Fibroblast of the aortic adventitia (primary cell): ENCODE results near the gene VMAC. TPM values are rescaled to one million over a fixed set of nuclear protein-coding genes. Genes with fewer than 3 reads are reported as not detected.

Experiments
- DNase-seq: peaks from one replicate; pipeline ENCODE4 v3.0.0-alpha.2; 2010; ENCODE audit warnings: low read depth
- H3K4me3 ChIP-seq: 2 replicates; pipeline ENCODE4 v1.5.1; 2011; ENCODE audit warnings: low read depth, mild to moderate bottlenecking, control low read depth, low read length, moderate library complexity
- CTCF ChIP-seq: IDR thresholded peaks from 2 replicates; pipeline ENCODE4 v1.5.1; 2011; ENCODE audit warnings: mild to moderate bottlenecking, low read length, control low read depth, inconsistent platforms; ENCODE audit not compliant: insufficient read depth
- total RNA-seq: library from RNA; depleted of rRNA; stranded (reverse); fragments of >200 nt; gene quantifications from 2 replicates; pipeline ENCODE4 v1.2.3, GENCODE V29; 2012; ENCODE audit warnings: low replicate concordance

The VMAC gene
- total RNA-seq, 1 donor: 5.6 TPM

DNA sequence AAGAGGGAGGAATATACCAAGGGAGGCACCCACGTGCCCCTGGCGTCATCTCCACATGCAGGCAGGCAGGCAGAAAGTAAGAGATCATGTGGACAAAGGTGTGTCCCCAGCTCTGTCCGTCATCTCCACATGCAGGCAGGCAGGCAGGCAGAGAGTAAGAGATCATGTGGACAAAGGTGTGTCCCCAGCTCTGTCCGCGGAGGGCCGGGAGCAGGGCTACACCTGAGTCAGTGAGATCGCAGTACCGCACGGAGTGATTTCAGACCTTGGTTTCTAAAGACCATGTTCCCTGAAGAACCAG, 31.6 kb downstream of the VMAC start:
- H3K4me3 ChIP-seq: no peak overlapping the region
- no peak for DNase-seq
- TF ChIP-seq CTCF: no peak

GRCh38 chr19:5937550-5937949, 32.9 kb downstream of the VMAC start:
- H3K4me3 ChIP-seq: no peak overlapping the region
- DNase-seq: no peak
- no peak for TF ChIP-seq CTCF

DNA sequence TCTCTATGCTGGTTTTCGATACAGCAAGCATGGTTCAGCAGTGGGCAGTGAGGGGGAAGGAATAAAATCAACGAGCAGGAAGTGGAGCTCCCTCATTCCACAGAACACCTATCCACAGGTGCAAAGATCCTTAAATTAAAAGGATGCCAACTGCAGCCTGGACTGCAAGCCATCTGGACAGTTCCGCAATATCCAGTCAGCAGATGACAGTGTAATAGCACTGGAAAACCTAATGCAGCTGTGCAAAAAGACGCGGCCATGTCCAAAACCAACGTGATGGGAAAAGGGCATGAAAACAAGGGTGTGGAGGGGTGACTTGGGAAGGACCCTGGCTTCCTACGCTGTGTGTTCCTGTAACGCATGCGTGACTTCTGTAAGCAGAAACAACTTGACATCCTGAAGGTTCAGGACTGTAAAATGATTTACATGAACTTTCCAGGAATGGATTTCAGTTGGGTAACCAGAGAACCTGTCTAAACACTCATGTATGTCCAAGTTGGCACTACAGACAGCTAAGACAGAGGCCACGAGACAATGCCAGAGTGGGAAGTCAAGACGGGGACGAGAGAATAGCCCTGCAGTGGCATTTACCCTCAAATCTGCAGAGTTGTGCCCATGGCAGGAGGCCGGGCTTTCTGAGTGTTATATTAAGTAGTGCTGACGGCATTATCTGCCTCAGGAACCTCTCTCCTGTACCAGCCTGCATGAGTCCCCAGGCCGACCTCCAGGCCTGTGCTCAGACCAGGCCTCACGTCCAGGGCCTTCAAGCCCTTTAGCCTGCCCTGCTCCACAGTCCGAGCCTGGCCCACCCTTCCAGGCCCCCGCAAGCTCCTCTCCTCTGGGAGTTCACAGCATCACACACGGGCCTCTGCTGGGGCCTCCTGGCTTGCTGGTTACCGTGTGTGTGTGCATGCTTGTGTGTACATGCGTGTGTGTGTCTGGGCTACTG, 35.9 kb downstream of the VMAC start:
- DNase-seq: no peak
- H3K4me3 ChIP-seq: no peak overlapping the region
- no peak for TF ChIP-seq CTCF

DNA sequence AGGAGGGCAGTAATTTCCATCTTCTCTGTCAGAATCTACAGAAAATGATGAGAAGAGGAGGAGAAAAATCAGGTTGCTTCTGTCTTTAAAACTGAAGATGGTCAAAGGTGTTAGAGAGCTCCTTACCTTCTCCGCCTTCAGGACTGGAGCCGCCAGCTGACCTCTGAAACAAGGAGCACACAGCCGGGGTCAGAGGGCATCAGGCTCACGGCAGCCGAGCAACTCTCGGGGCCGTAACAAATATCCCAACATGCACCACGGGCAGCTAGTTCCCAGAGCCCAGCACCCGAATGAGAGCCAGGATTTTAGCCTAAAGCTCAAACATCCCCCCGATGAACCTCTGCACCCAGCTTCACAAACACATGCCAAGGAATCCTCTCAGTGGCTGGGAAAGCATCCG, 37.0 kb downstream of the VMAC start:
- TF ChIP-seq CTCF: no peak
- no peak overlapping the region for H3K4me3 ChIP-seq
- DNase-seq: no peak

DNA sequence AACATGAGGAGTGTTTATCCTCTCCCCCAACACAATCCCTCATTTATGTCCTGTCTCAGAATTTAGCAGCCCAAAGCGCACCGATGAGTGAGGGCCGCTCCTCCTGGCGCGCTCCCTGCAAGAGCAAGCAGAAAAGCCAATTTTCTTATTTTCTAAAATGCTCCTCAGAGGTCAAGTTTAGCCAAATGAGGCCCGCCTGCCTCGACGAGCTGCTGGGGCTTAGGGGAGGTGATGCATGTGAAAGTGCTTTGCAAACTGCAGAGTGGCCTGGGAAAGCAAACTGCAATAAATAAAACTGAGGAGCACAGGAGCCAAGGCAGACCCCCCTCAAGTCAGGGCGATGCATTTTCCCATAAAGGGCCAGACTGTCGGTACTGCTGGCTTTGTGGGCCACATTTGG, 38.4 kb downstream of the VMAC start:
- H3K4me3 ChIP-seq: no peak overlapping the region
- DNase-seq: no peak
- no peak for TF ChIP-seq CTCF

GRCh38 chr19:5943623-5944022, 39.0 kb downstream of the VMAC start:
- peak; percentile 55 for DNase-seq
- no peak for TF ChIP-seq CTCF

DNA sequence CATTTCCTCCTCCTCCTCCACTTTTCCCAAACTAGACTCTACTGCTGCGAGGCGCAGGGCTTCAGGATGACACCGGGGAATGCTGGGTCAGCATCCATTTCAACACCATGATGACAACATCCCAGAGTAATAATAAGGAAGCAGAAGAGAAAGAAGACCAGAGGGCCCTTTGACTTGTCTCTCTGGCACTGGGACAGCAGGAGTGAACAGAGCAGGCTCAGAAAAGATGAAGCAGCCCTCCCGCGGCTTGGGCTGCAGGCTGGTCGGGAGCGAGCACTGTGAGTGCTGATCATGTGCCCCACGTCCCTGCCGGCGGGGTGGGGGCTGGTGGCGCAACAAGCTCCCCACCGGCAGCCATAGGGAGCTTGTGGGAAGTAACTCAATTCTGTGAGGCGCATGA, 42.8 kb downstream of the VMAC start:
- no peak for TF ChIP-seq CTCF
- DNase-seq: no peak
- H3K4me3 ChIP-seq: no peak overlapping the region

More at GRCh38 chr19:5943623-5944022, 39.0 kb downstream of the VMAC start:
- H3K4me3 ChIP-seq: no peak overlapping the region
